ENCODE measurements around the gene PTPN6.

PTPN6 gene

DNA sequence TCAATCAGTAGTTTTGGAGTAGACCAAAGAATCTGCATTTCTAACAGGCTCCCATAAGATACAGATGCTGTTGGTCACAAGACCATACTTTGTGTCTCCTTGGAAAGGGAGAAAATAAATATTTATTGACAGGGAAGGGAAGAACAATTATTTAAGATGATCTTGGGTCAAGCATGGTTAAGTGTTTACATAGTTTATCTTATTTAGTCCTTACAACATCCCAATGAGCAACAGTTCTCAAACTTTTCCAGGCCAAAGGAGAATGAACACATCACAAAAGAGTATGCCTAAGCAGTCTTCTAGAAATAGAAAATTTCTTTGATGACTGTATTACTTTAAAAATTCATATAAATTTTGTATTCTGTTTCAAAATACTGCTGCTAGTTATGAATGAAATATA is 58.4 kb downstream of the PTPN6 start:
- no peak for DNase-seq (ENCODE audit: low spot score)

All from cerebellar cortex (tissue), 1 donor.